ENCODE data around the gene SMIM35.

Gene SMIM35

DNA sequence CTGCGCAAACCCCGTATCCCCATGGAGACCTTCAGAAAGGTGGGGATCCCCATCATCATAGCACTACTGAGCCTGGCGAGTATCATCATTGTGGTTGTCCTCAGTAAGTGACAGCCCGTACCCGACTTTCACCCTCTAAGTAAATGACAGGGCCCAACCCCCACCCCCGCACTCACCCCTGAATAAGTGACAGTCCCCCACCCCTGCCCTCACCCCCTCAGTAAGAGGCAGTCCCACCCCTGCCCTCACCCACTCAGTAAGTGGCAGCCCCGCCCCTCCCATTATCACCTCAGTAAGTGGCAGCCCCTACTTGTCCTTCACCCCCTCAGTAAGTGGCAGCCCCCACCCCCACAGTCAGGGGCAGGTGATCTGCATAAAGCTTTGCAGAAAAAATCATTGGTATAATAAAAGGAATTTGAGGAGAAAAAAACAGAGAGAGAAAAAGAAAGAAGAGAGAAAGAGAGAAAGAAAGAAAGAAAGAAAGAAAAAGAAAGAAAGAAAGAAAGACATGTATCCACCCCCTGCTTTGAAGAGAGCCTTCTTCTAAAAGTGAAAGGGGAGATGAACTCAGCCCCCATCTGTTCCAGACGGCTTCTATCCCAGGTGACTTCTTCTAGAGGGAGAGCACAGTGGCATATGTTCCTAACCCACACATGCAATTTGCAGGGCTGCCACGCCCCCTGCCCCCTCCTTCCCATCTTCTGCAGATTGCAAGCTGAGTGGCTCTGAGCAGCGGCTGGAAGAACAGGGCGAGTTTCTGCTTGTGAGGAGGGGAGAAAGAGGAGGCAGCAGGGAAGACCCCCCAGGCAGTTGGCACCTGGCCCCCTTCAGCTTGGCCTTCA, 12.5 kb upstream of the SMIM35 start:
- TF ChIP-seq, protein P1, sequence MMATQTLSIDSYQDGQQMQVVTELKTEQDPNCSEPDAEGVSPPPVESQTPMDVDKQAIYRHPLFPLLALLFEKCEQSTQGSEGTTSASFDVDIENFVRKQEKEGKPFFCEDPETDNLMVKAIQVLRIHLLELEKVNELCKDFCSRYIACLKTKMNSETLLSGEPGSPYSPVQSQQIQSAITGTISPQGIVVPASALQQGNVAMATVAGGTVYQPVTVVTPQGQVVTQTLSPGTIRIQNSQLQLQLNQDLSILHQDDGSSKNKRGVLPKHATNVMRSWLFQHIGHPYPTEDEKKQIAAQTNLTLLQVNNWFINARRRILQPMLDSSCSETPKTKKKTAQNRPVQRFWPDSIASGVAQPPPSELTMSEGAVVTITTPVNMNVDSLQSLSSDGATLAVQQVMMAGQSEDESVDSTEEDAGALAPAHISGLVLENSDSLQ (IDR thresholded peaks at IDR 0.05): no peak
- no peak for TF ChIP-seq LEF1 (IDR thresholded peaks at IDR 0.05; ENCODE audit: borderline replicate concordance)
- TF ChIP-seq L3MBTL2 (conservative IDR thresholded peaks at IDR 0.05): no peak
- no peak for TF ChIP-seq ARNT (IDR thresholded peaks at IDR 0.05)
- no peak for TF ChIP-seq SP1 (IDR thresholded peaks at IDR 0.05)
- TF ChIP-seq ZNF384 (IDR thresholded peaks at IDR 0.05): no peak
- no peak for TF ChIP-seq HDGF (IDR thresholded peaks at IDR 0.05; ENCODE audit: borderline replicate concordance)
- no peak for TF ChIP-seq FOXA1 (IDR thresholded peaks at IDR 0.05)
- no peak for TF ChIP-seq BHLHE40 (IDR thresholded peaks at IDR 0.05; ENCODE audit: borderline replicate concordance)
- no peak for TF ChIP-seq SUZ12 (IDR thresholded peaks at IDR 0.05)
- TF ChIP-seq FOXM1 (IDR thresholded peaks at IDR 0.05; ENCODE audit: borderline replicate concordance): no peak
- no peak for TF ChIP-seq NFRKB (IDR thresholded peaks at IDR 0.05)
- TF ChIP-seq ELF4 (IDR thresholded peaks at IDR 0.05): no peak
- TF ChIP-seq TARDBP (IDR thresholded peaks at IDR 0.05): no peak
- TF ChIP-seq CTBP1 (IDR thresholded peaks at IDR 0.05; ENCODE audit: borderline replicate concordance): no peak
- TF ChIP-seq FOXK2 (IDR thresholded peaks at IDR 0.05): no peak
- ChIA-PET CTCF (no interaction called here), POLR2A (no interaction called here)
- no peak for DNase-seq (ENCODE audit: extremely low spot score)

DNA sequence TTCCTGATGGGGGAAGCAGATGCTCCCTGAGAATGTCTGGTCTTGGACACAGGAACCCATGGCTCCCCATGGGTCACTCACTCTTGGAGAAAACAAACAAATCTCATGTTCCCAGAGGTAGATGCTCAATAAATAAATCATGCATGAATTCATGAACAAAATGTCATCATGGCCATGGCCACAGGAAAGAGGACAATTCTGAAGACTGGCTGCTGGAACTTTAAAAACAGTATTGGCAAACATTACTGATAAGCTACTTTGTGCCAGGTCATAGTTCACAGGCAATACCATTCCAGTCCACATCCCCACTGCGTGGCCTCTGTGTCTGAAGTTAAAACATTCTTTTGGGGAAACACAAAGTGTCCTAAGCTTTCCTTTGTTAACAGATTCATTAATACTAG, 9.2 kb upstream of the SMIM35 start:
- DNase-seq (ENCODE audit: extremely low spot score): no peak
- POLR2A ChIA-PET: no interaction called here

DNA sequence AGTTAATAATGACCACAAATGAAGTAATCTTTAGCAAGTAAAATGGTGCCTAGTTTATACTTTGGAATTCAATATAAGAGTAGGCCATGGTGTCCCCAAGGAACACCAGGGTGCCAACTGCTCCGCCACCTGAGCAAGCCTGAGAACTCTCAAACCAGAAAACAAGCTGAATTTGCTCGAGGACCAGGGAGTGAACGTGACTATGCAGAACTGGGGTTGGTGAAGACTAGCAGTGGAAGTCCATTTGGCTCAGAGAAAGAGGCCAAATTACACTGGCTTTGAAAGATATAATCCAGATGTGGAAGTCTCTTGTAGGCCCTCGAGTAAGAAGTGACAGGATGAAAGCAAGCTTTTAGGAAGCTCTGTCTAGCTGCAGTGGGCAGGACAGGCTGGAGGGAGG, 8.7 kb upstream of the SMIM35 start:
- ChIA-PET CTCF (no interaction called here), POLR2A (no interaction called here)
- TF ChIP-seq, protein P1 (IDR thresholded peaks at IDR 0.05): no peak
- TF ChIP-seq HDGF (IDR thresholded peaks at IDR 0.05; ENCODE audit: borderline replicate concordance): no peak
- TF ChIP-seq CTBP1 (IDR thresholded peaks at IDR 0.05; ENCODE audit: borderline replicate concordance): no peak
- no peak for TF ChIP-seq ARNT (IDR thresholded peaks at IDR 0.05)
- no peak for TF ChIP-seq FOXK2 (IDR thresholded peaks at IDR 0.05)
- TF ChIP-seq TARDBP (IDR thresholded peaks at IDR 0.05): no peak
- TF ChIP-seq FOXM1 (IDR thresholded peaks at IDR 0.05; ENCODE audit: borderline replicate concordance): no peak
- no peak for TF ChIP-seq L3MBTL2 (conservative IDR thresholded peaks at IDR 0.05)
- TF ChIP-seq ZNF384 (IDR thresholded peaks at IDR 0.05): no peak
- TF ChIP-seq NFRKB (IDR thresholded peaks at IDR 0.05): no peak
- TF ChIP-seq ELF4 (IDR thresholded peaks at IDR 0.05): no peak
- TF ChIP-seq LEF1 (IDR thresholded peaks at IDR 0.05; ENCODE audit: borderline replicate concordance): no peak
- TF ChIP-seq SP1 (IDR thresholded peaks at IDR 0.05): no peak
- no peak for TF ChIP-seq SUZ12 (IDR thresholded peaks at IDR 0.05)
- TF ChIP-seq BHLHE40 (IDR thresholded peaks at IDR 0.05; ENCODE audit: borderline replicate concordance): no peak
- TF ChIP-seq FOXA1 (IDR thresholded peaks at IDR 0.05): no peak
- no peak for DNase-seq (ENCODE audit: extremely low spot score)

More for the DNA sequence above, 9.2 kb upstream of the SMIM35 start:
- CTCF ChIA-PET: no interaction called here
- TF ChIP-seq LEF1 (IDR thresholded peaks at IDR 0.05; ENCODE audit: borderline replicate concordance) (no peak), SP1 (IDR thresholded peaks at IDR 0.05) (no peak), ELF4 (IDR thresholded peaks at IDR 0.05) (no peak), SUZ12 (IDR thresholded peaks at IDR 0.05) (no peak), ZNF384 (IDR thresholded peaks at IDR 0.05) (no peak)

DNA sequence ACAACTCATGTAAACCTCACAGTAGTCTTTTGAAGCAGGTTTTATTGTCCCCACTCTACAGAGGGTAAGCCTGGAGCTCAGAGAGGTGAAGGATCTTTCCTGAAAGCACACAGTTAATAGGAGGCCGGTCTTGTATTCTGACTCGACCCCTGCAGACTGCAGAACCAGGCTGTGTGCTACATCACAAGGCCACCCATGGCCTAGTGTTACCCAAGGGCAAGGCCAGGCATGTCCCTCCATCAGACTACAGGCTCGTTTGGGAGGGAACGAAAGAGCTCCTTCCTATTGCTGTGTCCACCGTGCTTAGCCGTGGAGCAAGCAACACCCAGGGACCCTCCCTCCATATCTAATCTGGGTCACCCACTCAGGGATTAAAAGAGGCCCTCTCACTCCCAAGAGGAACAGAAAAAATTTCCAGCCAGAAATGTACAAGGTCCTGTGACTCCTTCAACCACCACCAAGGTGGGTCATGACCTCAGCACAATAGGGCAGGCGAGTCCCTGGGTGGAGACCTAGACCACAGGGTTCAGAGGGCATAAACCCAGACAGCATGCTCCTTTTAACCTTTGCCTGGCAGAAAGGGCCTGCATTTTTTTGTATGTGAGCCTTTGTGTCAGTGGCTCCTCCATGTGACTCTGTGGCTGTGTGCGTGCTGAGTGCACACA, 6.3 kb upstream of the SMIM35 start:
- no peak for TF ChIP-seq ARNT (IDR thresholded peaks at IDR 0.05)
- ChIA-PET POLR2A (no interaction called here), CTCF (no interaction called here)
- no peak for DNase-seq (ENCODE audit: extremely low spot score)

DNA sequence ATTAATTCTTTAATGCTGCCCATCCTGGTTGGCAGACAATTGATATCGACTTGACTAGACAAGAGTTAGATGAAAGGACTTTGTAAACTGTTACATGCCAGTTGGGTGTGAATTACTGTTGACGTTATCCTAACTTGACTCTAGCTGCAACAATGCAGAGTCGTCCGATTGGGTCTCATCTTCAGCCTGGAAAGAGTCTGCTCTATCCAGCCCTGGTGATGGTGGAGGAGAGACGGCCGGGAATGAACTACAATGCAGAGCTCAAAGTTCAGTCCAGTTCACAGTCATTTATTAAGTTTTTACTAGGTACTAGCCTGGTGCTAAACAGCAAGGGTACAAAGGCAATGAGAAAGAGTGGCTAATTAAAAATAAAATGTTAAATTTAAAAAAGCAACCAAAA, 4.9 kb upstream of the SMIM35 start:
- TF ChIP-seq FOXK2 (IDR thresholded peaks at IDR 0.05): no peak
- TF ChIP-seq SP1 (IDR thresholded peaks at IDR 0.05): no peak
- no peak for TF ChIP-seq NFRKB (IDR thresholded peaks at IDR 0.05)
- TF ChIP-seq FOXM1 (IDR thresholded peaks at IDR 0.05; ENCODE audit: borderline replicate concordance): no peak
- TF ChIP-seq BHLHE40 (IDR thresholded peaks at IDR 0.05; ENCODE audit: borderline replicate concordance): no peak
- TF ChIP-seq CTBP1 (IDR thresholded peaks at IDR 0.05; ENCODE audit: borderline replicate concordance): no peak
- no peak for TF ChIP-seq FOXA1 (IDR thresholded peaks at IDR 0.05)
- no peak for DNase-seq (ENCODE audit: extremely low spot score)
- ChIA-PET POLR2A (no interaction called here), CTCF (no interaction called here)

DNA sequence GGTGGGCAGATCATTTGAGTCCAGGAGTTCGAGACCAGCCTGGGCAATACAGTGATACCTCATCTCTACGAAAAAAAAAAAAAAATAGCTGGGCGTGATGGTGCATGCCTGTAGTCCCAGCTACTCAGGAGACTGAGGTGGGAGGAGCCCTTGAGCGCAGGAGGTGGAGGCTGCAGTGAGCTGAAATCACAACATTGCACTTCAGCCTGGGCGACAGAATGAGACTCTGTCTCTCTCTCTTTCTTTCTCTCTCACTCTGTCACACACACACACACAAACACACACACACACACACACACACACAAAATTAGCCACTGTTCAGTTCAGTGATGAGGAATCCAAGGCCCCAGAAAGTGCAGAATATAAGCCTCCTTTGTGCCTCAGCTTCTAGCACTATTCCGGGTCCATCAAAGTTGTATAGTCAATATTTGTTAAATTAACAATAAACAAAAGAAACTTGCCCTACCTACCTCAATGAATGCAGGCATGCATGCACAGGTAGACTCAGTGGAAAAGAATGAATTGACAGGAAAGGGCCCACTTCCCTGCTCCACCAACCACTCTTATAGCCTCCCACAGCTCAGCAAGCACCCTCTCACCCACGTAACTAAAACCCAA, 3.9 kb upstream of the SMIM35 start:
- no peak for DNase-seq (ENCODE audit: extremely low spot score)
- TF ChIP-seq ARNT (IDR thresholded peaks at IDR 0.05): no peak
- no peak for TF ChIP-seq FOXA1 (IDR thresholded peaks at IDR 0.05)
- no peak for TF ChIP-seq SUZ12 (IDR thresholded peaks at IDR 0.05)
- TF ChIP-seq, protein P1 (IDR thresholded peaks at IDR 0.05): no peak
- no peak for TF ChIP-seq HDGF (IDR thresholded peaks at IDR 0.05; ENCODE audit: borderline replicate concordance)
- no peak for TF ChIP-seq NFRKB (IDR thresholded peaks at IDR 0.05)
- TF ChIP-seq ZNF384 (IDR thresholded peaks at IDR 0.05): no peak
- no peak for TF ChIP-seq TARDBP (IDR thresholded peaks at IDR 0.05)
- no peak for TF ChIP-seq CTBP1 (IDR thresholded peaks at IDR 0.05; ENCODE audit: borderline replicate concordance)
- no peak for TF ChIP-seq FOXK2 (IDR thresholded peaks at IDR 0.05)
- TF ChIP-seq BHLHE40 (IDR thresholded peaks at IDR 0.05; ENCODE audit: borderline replicate concordance): no peak
- no peak for TF ChIP-seq LEF1 (IDR thresholded peaks at IDR 0.05; ENCODE audit: borderline replicate concordance)
- no peak for TF ChIP-seq L3MBTL2 (conservative IDR thresholded peaks at IDR 0.05)
- TF ChIP-seq FOXM1 (IDR thresholded peaks at IDR 0.05; ENCODE audit: borderline replicate concordance): no peak
- no peak for TF ChIP-seq SP1 (IDR thresholded peaks at IDR 0.05)
- TF ChIP-seq ELF4 (IDR thresholded peaks at IDR 0.05): no peak
- POLR2A ChIA-PET: no interaction called here
- CTCF ChIA-PET: no interaction called here
